ENCODE results near the gene ARAP3.

- TF ChIP-seq GATA3 (IDR thresholded peaks at IDR 0.05; ENCODE audit: low read depth, low read length) (no peak), GATA2 (IDR thresholded peaks at IDR 0.05; ENCODE audit: low read depth, low read length) (no peak)
These were observed 48.0 kb downstream of the ARAP3 start for GRCh38 chr5:141633871-141634561.

Measured in SH-SY5Y (cell line).